Right lung (tissue), 5 donors: ENCODE results near the gene GPRC5C. TPM values are rescaled to one million over a fixed set of nuclear protein-coding genes. Genes with fewer than 3 reads are reported as not detected.

Experiments used
- DNase-seq, 2 donors: peaks; one replicate each; pipeline ENCODE4 v3.0.0-alpha.2; 2013
- polyA plus RNA-seq, 5 donors: library from polyadenylated mRNA; unstranded; fragments of 120-200 nt; gene quantifications; one replicate each; pipeline versions ENCODE4 v1.2.1 to v1.2.3, GENCODE V29; 2013; ENCODE audit warnings: inconsistent platforms in 1 of 5, low replicate concordance in 1 of 5; ENCODE audit not compliant: insufficient read length in 5 of 5, insufficient read depth in 1 of 5

GPRC5C gene
- polyA plus RNA-seq, 5 donors, result 40.1 to 70.8 (median 51.4) TPM

- no peak for DNase-seq
Measured at GRCh38 chr17:74450231-74450630, 18.3 kb downstream of the GPRC5C start.

DNA sequence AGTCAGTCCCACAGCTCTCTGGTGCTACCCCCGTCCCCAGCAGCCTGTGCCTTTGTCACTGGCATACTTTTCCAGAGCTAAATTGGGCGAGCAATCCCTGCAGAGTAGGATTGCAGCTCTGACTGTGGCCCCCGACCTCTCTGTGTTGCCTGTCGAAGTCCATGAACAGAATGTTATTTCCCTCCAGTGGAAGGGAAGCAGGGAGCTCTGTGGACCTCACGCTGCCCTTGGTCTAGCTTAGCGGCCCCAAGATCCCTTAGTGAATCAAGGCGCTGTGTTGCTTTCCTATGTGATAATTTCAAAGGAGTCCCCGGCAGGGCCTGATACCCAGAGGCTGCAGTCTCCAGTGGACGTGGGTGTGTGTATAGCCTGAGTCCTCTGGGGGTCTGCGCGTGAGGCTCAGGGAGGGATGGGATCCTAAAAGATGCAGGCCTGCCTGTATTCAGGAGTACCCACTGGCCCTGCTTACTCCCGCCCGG, 19.1 kb downstream of the GPRC5C start:
- DNase-seq, result no peak

DNA sequence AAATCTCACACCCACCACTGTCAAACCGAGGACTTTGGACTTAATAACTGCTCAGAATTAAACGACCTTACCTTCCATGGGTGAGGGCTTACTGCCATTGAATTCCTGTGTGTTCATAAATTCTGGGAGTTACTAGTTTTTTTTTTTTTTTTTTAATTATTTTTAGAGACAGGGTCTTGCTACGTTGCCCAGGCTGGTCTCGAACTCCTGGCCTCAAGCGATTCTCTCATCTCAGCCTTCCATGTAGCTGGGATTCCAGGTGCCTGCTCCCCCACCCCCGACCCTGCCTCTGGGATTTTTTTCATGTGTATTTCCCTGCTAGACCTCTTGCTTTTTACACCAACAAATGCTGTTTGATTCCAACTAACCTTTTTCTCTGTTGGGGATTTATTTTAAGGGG, 19.7 kb downstream of the GPRC5C start:
- DNase-seq, result no peak

DNA sequence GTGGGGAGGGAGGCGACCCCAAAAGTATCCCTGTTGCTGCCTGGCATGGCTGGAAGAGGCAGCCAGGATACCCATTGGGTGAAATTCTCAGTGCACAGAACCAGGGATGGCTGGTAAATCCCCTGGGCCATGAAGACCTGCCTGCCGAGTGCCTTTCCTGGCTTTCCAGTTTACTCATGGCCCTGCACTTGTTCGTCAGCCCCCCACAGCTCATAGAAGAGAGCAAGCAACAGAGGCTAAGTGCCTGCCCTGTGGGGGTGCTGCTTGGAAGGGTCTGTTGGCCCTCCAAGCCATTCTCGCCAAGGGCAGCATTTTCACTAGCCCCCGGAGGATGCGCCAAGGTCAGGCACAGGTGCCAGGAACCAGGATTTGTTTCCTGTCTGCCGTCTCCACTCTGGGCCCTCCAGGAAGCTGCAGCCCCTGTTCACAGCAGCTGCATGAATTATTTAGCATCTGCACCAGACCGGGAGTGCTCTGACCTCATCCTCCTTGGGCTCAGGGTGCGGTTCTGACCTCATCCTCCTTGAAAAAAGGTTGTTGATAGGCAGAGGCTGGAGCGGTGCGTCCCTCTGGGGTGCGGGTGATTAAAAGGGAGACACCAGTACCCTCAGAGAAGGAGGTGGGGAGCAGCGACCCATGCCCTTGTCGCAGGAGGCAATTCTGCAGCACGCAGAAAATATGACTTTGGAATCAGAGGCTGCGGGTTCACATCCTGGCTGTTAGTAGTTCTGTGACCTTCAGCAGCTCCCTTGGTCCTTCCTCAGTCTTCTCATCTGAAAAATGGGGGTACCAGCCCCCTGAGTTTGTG, 20.3 kb downstream of the GPRC5C start:
- no peak for DNase-seq

GRCh38 chr17:74452841-74453661, 21.2 kb downstream of the GPRC5C start:
- DNase-seq, result no peak

DNA sequence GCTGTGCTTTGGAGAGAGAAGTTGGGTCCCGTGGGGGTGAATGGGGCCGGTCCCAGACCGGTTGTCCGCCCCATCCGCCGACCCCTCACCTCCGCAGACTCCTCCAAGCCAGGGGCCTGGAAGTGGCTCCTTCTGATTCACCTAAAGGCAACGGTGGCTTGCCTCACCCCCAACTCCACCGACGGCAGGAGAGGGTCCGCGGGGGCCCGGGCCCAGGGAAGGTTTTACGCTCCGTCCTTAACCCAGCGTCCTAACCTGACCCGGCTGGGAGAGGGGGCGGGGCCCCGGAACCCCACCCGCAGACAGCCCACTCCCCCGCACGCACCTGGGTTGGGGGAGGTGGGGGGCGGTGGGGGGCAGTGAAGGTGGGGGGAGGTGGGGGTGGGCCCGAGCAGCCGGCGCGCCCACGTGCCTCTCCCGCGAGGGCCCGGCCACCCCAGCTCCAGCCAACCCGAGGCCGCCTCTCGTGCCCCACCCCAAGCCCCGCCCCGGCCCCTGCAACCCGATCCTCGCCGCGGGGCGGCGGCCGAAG, 21.8 kb downstream of the GPRC5C start:
- no peak for DNase-seq

- peak; percentile 90 to 93 for DNase-seq
Measured at GRCh38 chr17:74454197-74455024, 22.5 kb downstream of the GPRC5C start.

DNA sequence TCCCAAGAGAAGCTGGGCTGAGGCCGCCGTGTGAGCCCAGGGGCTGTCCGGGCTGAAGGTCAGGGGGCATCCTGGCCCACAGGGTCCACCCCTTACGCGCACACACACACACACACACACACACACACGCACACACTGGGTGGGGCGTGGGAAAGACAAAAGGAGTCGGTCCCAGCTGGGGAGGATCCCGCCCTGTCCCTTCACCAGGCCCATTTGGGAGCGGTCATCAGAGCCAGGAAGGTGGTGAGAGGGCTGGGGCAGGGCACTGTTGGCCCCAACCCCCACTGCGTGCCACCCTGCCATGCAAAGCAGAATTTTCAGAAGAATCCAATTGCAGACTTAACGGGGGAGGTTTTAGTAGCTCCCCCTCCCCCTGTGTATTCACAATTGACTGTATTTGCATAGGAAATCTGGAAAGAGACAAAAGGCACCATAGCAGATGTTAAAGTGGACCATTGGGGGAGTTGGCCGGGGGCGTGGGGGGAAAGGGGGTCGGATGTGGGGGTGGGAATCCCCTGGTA, 23.2 kb downstream of the GPRC5C start:
- no peak for DNase-seq

- no peak for DNase-seq
Measured at GRCh38 chr17:74455821-74456220, 23.9 kb downstream of the GPRC5C start.

GRCh38 chr17:74457146-74457819, 25.4 kb downstream of the GPRC5C start:
- DNase-seq, result peak in 1 of 2 donors; percentile 76

- no peak for DNase-seq
Measured at GRCh38 chr17:74457820-74458166, 25.9 kb downstream of the GPRC5C start.

DNA sequence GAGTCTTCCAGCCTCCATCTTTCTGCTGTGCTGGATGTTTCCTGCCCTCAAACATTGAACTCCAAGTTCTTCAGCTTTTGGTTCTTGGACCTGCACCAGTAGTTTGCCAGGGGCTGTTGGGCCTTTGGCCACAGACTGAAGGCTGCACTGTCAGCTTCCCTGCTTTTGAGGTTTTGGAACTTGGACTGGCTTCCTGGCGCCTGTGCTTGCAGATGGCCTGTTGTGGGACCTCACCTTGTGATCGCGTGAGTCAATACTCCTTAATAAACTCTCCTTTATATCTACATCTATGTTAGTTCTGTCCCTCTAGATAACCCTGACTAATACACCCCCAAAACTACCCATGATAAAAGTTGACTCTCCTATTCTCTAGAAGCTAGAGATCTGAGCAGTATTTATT, 26.9 kb downstream of the GPRC5C start:
- no peak for DNase-seq

- DNase-seq, result no peak
Measured at GRCh38 chr17:74459622-74460021, 27.7 kb downstream of the GPRC5C start.

DNA sequence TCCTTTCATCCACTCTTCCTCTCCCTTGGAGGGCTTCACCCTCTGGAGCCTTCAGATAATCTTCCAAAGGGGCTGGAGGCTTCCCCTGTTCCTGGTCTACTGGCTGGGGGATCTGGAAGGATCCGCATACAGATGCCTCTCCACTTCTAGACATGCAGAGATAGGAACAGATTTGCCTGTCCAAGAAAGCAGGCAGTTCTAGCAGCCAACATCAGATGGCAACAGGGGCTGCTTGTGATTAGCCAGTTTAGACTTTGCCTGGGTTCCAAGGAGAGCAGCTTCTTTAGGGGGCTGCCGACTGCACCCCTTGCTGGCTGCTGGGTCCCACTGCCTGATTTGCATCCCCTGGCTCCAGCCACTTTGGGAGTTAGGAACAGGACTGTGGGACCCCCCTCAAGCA, 28.4 kb downstream of the GPRC5C start:
- no peak for DNase-seq

- DNase-seq, result no peak
Measured at GRCh38 chr17:74460996-74461395, 29.1 kb downstream of the GPRC5C start.

- no peak for DNase-seq
Measured at GRCh38 chr17:74461611-74462010, 29.7 kb downstream of the GPRC5C start.

DNA sequence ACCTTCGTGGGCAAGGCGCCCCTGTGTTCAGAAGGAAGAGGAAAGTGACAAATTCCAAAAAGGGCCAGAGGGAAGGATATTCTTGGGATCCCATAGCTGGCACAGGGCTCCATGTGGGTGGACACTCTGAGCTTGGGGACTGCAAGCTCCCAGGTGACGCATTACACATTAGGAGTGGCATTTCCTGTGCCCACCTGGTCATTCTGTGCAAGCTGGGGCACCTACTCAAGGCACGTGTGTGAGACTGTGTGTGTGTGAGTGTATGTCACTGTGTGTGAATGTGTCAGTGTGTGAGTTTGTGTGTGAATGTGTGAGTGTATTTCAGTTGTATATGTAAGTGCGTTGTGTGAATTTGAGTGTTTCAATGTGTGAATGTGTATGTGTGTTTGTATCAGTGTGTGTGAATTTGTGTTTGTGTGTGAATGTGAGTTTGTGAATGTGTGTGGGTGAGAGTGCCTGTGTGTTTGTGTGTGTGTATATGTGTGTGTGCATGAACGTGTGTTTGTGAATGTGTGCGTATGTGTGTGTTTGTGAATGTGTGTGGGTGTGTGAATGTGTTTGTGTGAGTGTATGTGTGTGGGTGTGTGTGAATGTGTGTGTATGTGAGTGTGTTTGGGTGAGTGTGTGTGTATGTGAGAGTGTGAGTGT, 33.0 kb downstream of the GPRC5C start:
- DNase-seq, result no peak

- DNase-seq, result no peak
Measured at GRCh38 chr17:74465378-74466110, 33.7 kb downstream of the GPRC5C start.

GRCh38 chr17:74466111-74466827, 34.4 kb downstream of the GPRC5C start, which contains the start of gene CD300A:
Gene CD300A, plus strand, starts transcription at chr17:74466634. Its CDS starts 70 bp downstream, at chr17:74466704.
- no peak for DNase-seq
